ENCODE measurements around the gene BBS9.

DNA sequence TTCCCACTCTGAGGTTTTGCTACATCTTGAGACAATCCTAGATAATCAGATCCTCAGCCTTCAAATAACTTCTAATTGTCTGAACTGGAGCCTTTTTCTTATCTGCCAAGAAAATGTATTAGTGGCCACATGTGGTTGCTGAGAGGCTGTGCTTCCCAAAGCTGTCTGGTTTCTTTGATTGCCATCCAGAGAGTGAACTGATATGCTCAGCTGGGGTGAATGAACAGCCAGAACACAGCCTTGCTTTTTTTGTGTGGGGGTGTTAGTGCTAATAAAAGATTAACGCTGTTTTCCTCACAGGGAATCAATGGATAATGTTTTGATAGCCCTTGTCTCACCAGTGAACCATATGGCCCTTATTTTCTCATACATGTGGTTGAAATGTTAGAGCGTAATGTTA is 66.9 kb downstream of the BBS9 start:
- no peak for TF ChIP-seq SIN3A (IDR thresholded peaks at IDR 0.05; ENCODE audit: borderline replicate concordance, insufficient read depth, low read length)
- TF ChIP-seq FOXP2 (optimal IDR thresholded peaks at IDR 0.05; ENCODE audit: borderline replicate concordance, extremely low read depth, extremely low read length, insufficient read depth): no peak
